ENCODE measurements around the gene TECPR1. TPM values are rescaled to one million over a fixed set of nuclear protein-coding genes. Genes with fewer than 3 reads are reported as not detected.

TECPR1 gene
- total RNA-seq, 1 donor from 2014 or later, result 23.9 TPM

DNA sequence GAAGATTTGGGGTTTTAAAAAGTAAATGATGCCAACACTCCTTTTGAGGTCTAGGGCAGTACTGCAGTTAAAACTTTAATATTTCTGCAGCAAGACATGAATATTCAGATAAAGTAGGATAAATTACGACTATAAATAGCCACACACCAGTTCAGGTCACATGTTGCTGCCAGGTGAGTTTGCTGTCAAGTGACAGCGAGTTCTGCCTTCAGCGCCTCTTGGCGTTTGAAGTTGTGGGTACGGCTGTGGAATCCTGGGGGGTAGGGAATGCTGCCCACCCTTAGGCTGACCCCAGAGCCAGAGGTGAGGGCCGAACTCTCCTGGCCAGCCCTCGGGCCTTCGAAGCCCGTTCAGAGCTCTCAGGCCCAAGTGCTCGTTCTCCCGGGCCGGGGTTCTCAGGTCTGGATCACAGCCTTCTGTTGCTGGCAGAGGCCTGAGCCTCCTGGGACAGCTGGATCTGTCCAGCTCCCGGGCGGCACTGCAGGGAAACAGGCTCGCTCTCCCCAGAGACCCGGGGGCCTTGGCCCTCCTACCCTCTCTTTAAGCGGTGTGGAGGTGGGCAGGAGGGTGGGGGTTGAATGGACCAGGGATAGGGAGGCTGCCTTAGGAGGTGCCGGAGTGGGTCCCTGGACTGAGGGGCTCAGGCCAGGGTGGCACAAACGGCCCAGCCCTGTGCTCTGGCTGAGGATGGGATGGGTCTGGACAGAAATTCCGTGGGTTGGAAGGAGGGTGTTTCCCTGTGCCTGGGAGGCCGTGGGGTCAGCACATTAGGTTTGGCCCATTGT, 34.9 kb upstream of the TECPR1 start:
- H3K27me3 Mint-ChIP-seq (ENCODE audit: low read depth, unreplicated experiment), result no peaks in the 10 kb centered on the region
- peaks cover 2% of the 10 kb centered on the region for H3K36me3 Mint-ChIP-seq (ENCODE audit: low read depth, unreplicated experiment)
- H3K4me3 ChIP-seq (ENCODE audit: insufficient read depth, low read depth, low read length), result no peak overlapping the region
- no peak for FAIRE-seq
- TF ChIP-seq EZH2 (IDR thresholded peaks at IDR 0.05; ENCODE audit: insufficient read depth, low read length), result no peak
- TF ChIP-seq, protein P1, sequence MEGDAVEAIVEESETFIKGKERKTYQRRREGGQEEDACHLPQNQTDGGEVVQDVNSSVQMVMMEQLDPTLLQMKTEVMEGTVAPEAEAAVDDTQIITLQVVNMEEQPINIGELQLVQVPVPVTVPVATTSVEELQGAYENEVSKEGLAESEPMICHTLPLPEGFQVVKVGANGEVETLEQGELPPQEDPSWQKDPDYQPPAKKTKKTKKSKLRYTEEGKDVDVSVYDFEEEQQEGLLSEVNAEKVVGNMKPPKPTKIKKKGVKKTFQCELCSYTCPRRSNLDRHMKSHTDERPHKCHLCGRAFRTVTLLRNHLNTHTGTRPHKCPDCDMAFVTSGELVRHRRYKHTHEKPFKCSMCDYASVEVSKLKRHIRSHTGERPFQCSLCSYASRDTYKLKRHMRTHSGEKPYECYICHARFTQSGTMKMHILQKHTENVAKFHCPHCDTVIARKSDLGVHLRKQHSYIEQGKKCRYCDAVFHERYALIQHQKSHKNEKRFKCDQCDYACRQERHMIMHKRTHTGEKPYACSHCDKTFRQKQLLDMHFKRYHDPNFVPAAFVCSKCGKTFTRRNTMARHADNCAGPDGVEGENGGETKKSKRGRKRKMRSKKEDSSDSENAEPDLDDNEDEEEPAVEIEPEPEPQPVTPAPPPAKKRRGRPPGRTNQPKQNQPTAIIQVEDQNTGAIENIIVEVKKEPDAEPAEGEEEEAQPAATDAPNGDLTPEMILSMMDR (IDR thresholded peaks at IDR 0.05; ENCODE audit: insufficient read depth, low read depth, low read length), result no peak
- no peaks in the 10 kb centered on the region for H3K27me3 ChIP-seq (ENCODE audit: insufficient read depth, low read length)
- H2AFZ ChIP-seq (ENCODE audit: low read depth, low read length), result no peak overlapping the region
- no peaks in the 10 kb centered on the region for H3K9me3 Mint-ChIP-seq (ENCODE audit: unreplicated experiment)
- H3K4me1 ChIP-seq (ENCODE audit: insufficient read depth, low read length), result peaks cover 44% of the 10 kb centered on the region
- H3K9me3 ChIP-seq (ENCODE audit: insufficient read depth, low read depth, low read length), result no peaks in the 10 kb centered on the region
- H3K4me1 Mint-ChIP-seq (ENCODE audit: low read depth, unreplicated experiment), result peaks cover 24% of the 10 kb centered on the region
- H3K27ac Mint-ChIP-seq (ENCODE audit: unreplicated experiment), result no peak overlapping the region
- H3K79me2 ChIP-seq (ENCODE audit: insufficient read depth, low read length), result peaks cover 91% of the 10 kb centered on the region
- no peak overlapping the region for H3K4me3 Mint-ChIP-seq (ENCODE audit: unreplicated experiment)
- no peak for DNase-seq (ENCODE audit: low read depth)
- no peaks in the 10 kb centered on the region for H3K36me3 ChIP-seq (ENCODE audit: insufficient read depth, low read length)
- peak overlapping the region; percentile 100 for H3K4me2 ChIP-seq (ENCODE audit: low read length)
- H4K20me1 ChIP-seq (ENCODE audit: insufficient read depth, low read length), result peaks cover 87% of the 10 kb centered on the region
- H3K9ac ChIP-seq (ENCODE audit: low read length), result peak overlapping the region; percentile 95
- peak overlapping the region; percentile 65 for H3K27ac ChIP-seq (ENCODE audit: low read depth, low read length)

DNA sequence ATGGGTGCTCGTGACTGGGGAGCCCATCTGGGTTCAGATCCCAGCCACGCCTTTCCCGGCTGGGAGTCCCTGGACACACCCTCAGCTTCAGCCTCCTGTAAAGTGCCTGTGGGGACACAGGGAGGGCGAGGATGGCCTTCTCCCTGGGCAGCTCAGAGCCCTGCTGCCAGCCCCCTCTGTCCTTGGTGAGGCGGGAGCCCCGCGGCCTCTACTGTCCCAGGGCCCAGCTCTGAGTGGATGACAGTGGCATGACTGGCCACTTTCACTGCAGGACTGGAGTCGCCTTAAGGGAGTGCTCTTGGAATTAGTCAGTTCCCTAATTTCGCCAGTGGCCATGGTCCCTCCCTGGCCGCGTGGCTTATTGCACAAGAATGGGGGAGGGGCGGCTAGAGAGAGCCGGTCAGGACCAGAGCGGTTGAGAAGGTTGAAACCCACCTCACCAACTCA, 34.1 kb upstream of the TECPR1 start:
- H3K4me3 ChIP-seq (ENCODE audit: insufficient read depth, low read depth, low read length), result no peak overlapping the region
- H3K4me2 ChIP-seq (ENCODE audit: low read length), result peak overlapping the region; percentile 100
- no peaks in the 10 kb centered on the region for H3K9me3 ChIP-seq (ENCODE audit: insufficient read depth, low read depth, low read length)
- Mint-ChIP-seq H3K4me3 (ENCODE audit: unreplicated experiment) (no peak overlapping the region), H3K4me1 (ENCODE audit: low read depth, unreplicated experiment) (peaks cover 24% of the 10 kb centered on the region), H3K27ac (ENCODE audit: unreplicated experiment) (peak overlapping the region; percentile 18), H3K9me3 (ENCODE audit: unreplicated experiment) (no peaks in the 10 kb centered on the region), H3K27me3 (ENCODE audit: low read depth, unreplicated experiment) (no peaks in the 10 kb centered on the region), H3K36me3 (ENCODE audit: low read depth, unreplicated experiment) (peaks cover 2% of the 10 kb centered on the region)
- H3K36me3 ChIP-seq (ENCODE audit: insufficient read depth, low read length), result no peaks in the 10 kb centered on the region
- H4K20me1 ChIP-seq (ENCODE audit: insufficient read depth, low read length), result peaks cover 81% of the 10 kb centered on the region
- FAIRE-seq, result no peak
- H3K27ac ChIP-seq (ENCODE audit: low read depth, low read length), result peak overlapping the region; percentile 65
- H3K9ac ChIP-seq (ENCODE audit: low read length), result peak overlapping the region; percentile 95
- no peaks in the 10 kb centered on the region for H3K27me3 ChIP-seq (ENCODE audit: insufficient read depth, low read length)
- peaks cover 87% of the 10 kb centered on the region for H3K79me2 ChIP-seq (ENCODE audit: insufficient read depth, low read length)
- no peak overlapping the region for H2AFZ ChIP-seq (ENCODE audit: low read depth, low read length)
- no peak for TF ChIP-seq EZH2 (IDR thresholded peaks at IDR 0.05; ENCODE audit: insufficient read depth, low read length)
- TF ChIP-seq, protein P1 (IDR thresholded peaks at IDR 0.05; ENCODE audit: insufficient read depth, low read depth, low read length), result no peak
- peaks cover 44% of the 10 kb centered on the region for H3K4me1 ChIP-seq (ENCODE audit: insufficient read depth, low read length)
- DNase-seq (ENCODE audit: low read depth), result peak; percentile 39

Data from astrocyte (in vitro differentiated cells and primary cell).